ENCODE data around the gene PRAMEF13.
"Not testable (repeated sequence)": the region's sequence is repeated elsewhere in the genome, so short reads cannot be mapped to it uniquely, and the experiment has no call there.

Gene PRAMEF13

GRCh38 chr1:13225675-13226204 lies 24.5 kb upstream of the PRAMEF13 start, which contains the start of gene PRAMEF18:
Gene PRAMEF18 (minus strand): TSS chr1:13226154. CDS start chr1:13226106, 48 bp downstream.
- ATAC-seq: peak; percentile 47
- not testable (repeated sequence) for H3K4me1 Mint-ChIP-seq, H3K27ac Mint-ChIP-seq, H3K36me3 Mint-ChIP-seq, H3K4me3 Mint-ChIP-seq, H3K9me3 Mint-ChIP-seq, H3K27me3 Mint-ChIP-seq

- no peak overlapping the region for H3K27ac Mint-ChIP-seq
- H3K27me3 Mint-ChIP-seq: no peaks in the 10 kb centered on the region
- no peaks in the 10 kb centered on the region for H3K4me1 Mint-ChIP-seq
- no peaks in the 10 kb centered on the region for H3K36me3 Mint-ChIP-seq
- peak; percentile 49 for ATAC-seq
- no peak overlapping the region for H3K4me3 Mint-ChIP-seq
- no peaks in the 10 kb centered on the region for H3K9me3 Mint-ChIP-seq
Measured at GRCh38 chr1:13224480-13225060, 23.4 kb upstream of the PRAMEF13 start.

- not testable (repeated sequence) for H3K27ac Mint-ChIP-seq, H3K36me3 Mint-ChIP-seq, ATAC-seq, H3K27me3 Mint-ChIP-seq, H3K4me1 Mint-ChIP-seq, H3K9me3 Mint-ChIP-seq, H3K4me3 Mint-ChIP-seq
Measured at GRCh38 chr1:13222788-13223187, 21.6 kb upstream of the PRAMEF13 start.

GRCh38 chr1:13219203-13219602 lies 18.0 kb upstream of the PRAMEF13 start:
- ATAC-seq, H3K9me3 Mint-ChIP-seq, H3K4me1 Mint-ChIP-seq: not testable (repeated sequence)

DNA sequence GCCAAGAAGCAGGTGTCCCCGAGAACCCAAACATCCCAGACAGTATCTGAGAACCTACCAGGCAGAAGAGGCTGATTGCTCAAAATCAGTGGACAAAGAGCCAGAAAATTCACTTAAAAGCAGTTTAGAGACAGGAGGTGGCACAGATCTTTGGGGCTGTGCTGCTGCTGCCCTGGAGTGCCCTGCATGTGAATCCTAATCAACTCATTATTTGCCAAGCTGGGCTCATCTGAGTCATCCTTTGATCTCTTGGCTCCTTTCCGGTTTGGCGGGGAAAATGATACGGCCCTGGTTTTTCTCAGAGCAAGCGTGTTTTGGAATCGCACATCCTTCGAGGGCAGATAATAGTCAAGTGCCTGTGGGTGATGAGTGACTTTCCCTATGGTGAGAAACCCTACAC lies 15.4 kb upstream of the PRAMEF13 start:
- not testable (repeated sequence) for H3K4me1 Mint-ChIP-seq, H3K27me3 Mint-ChIP-seq, H3K9me3 Mint-ChIP-seq, ATAC-seq, H3K4me3 Mint-ChIP-seq, H3K27ac Mint-ChIP-seq, H3K36me3 Mint-ChIP-seq

More at GRCh38 chr1:13219203-13219602, 18.0 kb upstream of the PRAMEF13 start:
- H3K27me3 Mint-ChIP-seq, H3K36me3 Mint-ChIP-seq, H3K27ac Mint-ChIP-seq, H3K4me3 Mint-ChIP-seq: not testable (repeated sequence)

GRCh38 chr1:13208712-13209111 lies 7.5 kb upstream of the PRAMEF13 start:
- not testable (repeated sequence) for H3K27me3 Mint-ChIP-seq, H3K4me1 Mint-ChIP-seq, H3K27ac Mint-ChIP-seq, H3K36me3 Mint-ChIP-seq, H3K4me3 Mint-ChIP-seq, ATAC-seq, H3K9me3 Mint-ChIP-seq

DNA sequence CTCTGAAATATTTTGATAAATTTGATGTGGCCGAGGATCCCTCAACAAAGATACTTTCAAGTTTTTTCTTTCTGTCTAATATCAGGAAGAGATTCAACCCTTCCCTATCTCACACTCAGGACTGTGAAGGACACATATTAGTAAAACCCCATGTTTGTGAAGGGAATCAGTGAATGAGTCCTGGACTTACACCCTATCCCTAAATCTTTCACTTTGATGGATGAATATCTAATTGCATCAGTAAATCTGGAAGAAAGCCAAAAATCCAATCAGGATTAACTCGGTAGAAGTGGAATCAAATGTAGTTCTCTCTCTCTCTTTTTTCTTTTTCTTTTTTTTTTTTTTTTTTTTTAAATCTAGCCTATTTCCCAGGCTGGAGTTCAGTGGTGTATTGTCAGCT lies 29.7 kb downstream of the PRAMEF13 start, which contains the start of gene PRAMEF9:
Gene PRAMEF9 (plus strand): TSS at position 301 of the 400 bp plus-strand sequence. CDS start 3,433 bp downstream, outside the sequence.
- not testable (repeated sequence) for H3K36me3 Mint-ChIP-seq

GRCh38 chr1:13165531-13165930 lies 35.7 kb downstream of the PRAMEF13 start, which contains the start of gene HNRNPCL4:
Gene HNRNPCL4 (minus strand): TSS chr1:13165631. CDS start chr1:13165467, 164 bp downstream.
- not testable (repeated sequence) for H3K36me3 Mint-ChIP-seq, H3K27ac Mint-ChIP-seq, H3K27me3 Mint-ChIP-seq, H3K4me1 Mint-ChIP-seq, H3K9me3 Mint-ChIP-seq, ATAC-seq, H3K4me3 Mint-ChIP-seq

More for the DNA sequence above, 29.7 kb downstream of the PRAMEF13 start, which contains the start of gene PRAMEF9:
- not testable (repeated sequence) for H3K9me3 Mint-ChIP-seq, ATAC-seq, H3K27me3 Mint-ChIP-seq, H3K4me3 Mint-ChIP-seq, H3K27ac Mint-ChIP-seq, H3K4me1 Mint-ChIP-seq

GRCh38 chr1:13155909-13156308 lies 45.3 kb downstream of the PRAMEF13 start, which contains the start of gene PRAMEF26:
Gene PRAMEF26 (minus strand): TSS chr1:13156009. CDS start chr1:13153095, 2,914 bp downstream.
- not testable (repeated sequence) for H3K9me3 Mint-ChIP-seq, ATAC-seq, H3K36me3 Mint-ChIP-seq, H3K27me3 Mint-ChIP-seq, H3K4me1 Mint-ChIP-seq, H3K4me3 Mint-ChIP-seq, H3K27ac Mint-ChIP-seq
